Left kidney (tissue), 2 donors: ENCODE data around the gene THAP12. TPM values are rescaled to one million over a fixed set of nuclear protein-coding genes. Genes with fewer than 3 reads are reported as not detected.
A peak's percentile ranks its signal among the peaks of the same experiment; 100 is the strongest.

Experiments used
- DNase-seq: peaks from one replicate; pipeline ENCODE4 v3.0.0-alpha.2; 2013
- polyA plus RNA-seq: library from polyadenylated mRNA; unstranded; fragments of 120-200 nt; gene quantifications from one replicate; pipeline ENCODE4 v1.2.1, GENCODE V29; 2013; ENCODE audit not compliant: insufficient read length

Gene THAP12
- polyA plus RNA-seq, 1 donor, result 96.9 TPM

GRCh38 chr11:76380159-76380976, 564 bp downstream of the THAP12 start:
- DNase-seq, result peak; percentile 5

GRCh38 chr11:76379807-76380158, 1.1 kb downstream of the THAP12 start:
- no peak for DNase-seq

GRCh38 chr11:76376746-76377558, 4.0 kb downstream of the THAP12 start:
- no peak for DNase-seq

DNA sequence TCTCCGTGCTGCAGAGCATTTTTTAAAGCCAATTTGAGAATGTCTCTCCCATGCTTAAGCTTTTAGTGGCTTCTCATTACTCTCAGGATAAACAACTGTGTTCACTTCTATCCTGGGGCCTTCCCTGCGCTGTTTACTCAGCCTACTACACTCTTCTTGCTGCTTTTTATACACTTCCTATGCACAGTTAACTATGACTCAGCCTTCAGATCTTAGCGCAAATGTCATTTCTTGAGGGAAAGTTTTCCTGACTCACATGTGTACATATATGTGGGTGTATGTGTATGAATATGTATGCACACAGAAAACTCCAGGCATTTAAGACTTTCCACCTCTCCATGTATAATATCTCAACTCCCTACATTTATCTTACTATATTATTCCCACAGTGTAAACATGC, 9.8 kb downstream of the THAP12 start:
- DNase-seq, result no peak

GRCh38 chr11:76369406-76369805, 11.5 kb downstream of the THAP12 start:
- DNase-seq, result no peak

- no peak for DNase-seq
Measured at GRCh38 chr11:76368490-76368889, 12.4 kb downstream of the THAP12 start.

GRCh38 chr11:76365038-76365679, 15.8 kb downstream of the THAP12 start:
- no peak for DNase-seq

DNA sequence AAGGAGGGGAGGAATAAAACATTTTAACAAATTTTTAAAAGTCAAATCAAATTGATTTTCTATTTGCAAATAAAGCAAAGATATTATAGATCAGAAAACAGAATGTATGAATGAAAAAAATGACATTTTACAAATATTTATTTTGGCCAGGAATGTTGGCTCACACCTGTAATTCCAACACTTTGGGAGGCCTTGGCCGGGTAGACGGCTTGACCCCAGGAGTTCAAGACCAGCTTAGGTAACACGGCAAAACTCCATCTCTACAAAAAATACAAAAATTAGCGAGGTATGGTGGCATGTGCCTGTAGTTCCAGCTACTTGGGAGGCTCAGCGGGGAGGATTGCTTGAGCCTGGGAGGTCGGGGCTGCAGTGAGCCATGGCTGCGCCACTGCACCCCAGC, 18.2 kb downstream of the THAP12 start:
- no peak for DNase-seq

DNA sequence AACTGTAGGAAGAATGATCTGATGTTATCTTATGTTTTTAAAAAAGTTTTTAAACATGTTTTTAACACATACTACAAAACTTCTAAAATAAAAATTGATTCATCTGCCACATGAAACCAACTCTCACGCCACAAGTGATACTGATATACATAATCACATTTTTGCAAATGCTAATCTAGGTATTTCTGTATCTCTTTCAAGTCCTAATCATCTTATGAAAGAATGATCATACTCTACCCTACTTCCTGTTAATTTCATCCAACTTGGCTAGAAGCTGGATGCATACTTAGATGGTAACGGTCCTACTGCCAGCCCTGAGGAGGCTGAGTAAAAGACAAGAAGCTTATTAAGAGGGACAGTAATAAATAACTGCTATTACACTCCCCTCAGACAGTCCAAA, 19.2 kb downstream of the THAP12 start:
- DNase-seq, result no peak

DNA sequence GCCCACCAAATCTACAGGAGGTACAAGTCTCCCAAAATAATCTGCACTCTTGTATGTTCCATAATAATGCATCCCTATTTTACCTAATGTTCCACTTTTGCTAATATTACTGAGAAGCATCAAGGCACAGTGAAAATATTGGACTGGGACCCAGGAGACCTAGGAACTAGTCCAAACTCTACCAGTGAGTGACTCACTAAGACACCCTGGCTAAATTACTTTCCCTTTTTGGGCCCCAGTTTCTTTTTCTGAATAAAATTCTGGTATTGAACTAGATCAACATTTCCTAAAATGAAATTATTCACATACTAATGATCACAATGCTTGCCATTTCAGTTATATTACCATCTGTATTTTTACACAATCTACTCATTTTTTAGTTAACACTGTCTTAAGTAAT, 19.6 kb downstream of the THAP12 start:
- no peak for DNase-seq

- no peak for DNase-seq
Measured at GRCh38 chr11:76355172-76355571, 25.8 kb downstream of the THAP12 start.

DNA sequence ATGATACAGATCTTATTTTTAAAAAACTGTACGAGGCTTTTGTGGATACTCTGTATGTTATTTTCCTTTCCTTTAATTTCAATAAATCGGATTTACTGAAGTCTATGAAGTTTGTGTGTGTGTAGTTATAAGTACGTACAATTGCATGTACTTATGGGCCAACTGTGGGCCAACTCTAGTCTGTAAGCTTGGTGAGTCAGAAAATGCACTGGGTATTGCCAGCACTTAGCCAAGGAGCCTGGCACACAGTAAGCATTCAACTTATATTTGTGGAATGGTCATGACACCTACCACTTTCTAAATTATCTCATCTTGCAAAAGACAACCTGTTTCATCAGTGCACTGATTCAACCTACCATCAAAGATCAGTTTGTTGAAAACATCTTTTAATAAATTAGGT, 32.6 kb downstream of the THAP12 start:
- no peak for DNase-seq

GRCh38 chr11:76347466-76347865, 33.5 kb downstream of the THAP12 start:
- no peak for DNase-seq

DNA sequence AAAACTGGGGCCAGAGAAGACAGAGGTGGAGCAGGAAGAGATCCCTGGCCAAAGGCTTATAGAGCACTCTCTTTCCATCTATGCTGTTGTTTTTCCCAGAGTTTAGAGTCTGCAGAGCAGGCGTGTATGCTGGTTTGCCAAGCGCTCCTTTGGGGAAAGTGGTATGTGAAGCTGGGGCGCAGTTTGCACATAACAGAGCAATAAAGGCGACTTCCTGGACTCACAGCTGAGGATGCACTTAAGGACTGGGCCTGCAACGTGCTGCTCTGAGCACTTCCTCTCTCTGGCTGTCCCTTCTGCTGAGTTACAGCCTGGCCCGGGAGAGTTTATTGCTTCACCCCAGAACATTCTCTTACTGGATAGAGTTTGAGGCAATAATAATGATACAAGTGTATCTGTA, 41.7 kb downstream of the THAP12 start:
- DNase-seq, result no peak

DNA sequence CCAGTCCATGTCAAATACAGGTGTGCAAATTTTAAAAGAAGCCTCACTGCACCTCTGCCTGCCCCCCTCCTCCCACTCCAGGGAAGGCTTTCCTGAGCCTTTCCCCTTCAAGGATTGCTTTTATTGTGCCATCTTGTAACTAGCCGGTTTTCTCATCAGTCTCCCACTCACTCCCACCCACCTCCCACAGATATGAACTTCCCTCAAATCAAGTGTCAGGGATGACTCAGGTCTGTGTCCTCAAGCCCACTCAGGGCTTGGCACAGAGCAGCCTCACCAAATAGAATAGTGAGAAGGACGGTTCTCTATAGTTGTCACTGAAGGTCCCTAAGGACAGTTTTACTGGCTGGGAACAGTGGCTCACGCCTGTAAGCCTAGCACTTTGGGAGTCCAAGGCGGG, 43.0 kb downstream of the THAP12 start:
- no peak for DNase-seq

- DNase-seq, result no peak
Measured at GRCh38 chr11:76337469-76337868, 43.5 kb downstream of the THAP12 start.

- no peak for DNase-seq
Measured at GRCh38 chr11:76336597-76336996, 44.3 kb downstream of the THAP12 start.

DNA sequence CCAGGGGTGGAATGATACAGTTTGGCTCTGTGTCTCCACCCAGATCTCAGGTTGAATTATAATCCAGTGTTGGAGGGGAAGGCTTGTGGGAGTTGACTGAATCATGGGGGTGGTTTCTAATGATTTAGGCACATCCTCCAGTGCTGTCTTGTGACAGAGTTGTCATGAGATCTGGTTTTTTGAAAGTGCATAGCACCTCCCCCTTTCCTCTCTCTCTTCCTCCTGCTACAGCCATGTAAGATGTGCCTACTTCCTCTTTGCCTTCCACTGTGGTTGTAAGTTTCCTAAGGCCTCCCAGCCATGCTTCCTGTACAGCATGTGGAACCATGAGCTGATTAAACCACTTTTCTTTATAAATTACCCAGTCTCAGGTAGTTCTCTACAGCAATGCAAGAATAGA, 45.1 kb downstream of the THAP12 start:
- no peak for DNase-seq

DNA sequence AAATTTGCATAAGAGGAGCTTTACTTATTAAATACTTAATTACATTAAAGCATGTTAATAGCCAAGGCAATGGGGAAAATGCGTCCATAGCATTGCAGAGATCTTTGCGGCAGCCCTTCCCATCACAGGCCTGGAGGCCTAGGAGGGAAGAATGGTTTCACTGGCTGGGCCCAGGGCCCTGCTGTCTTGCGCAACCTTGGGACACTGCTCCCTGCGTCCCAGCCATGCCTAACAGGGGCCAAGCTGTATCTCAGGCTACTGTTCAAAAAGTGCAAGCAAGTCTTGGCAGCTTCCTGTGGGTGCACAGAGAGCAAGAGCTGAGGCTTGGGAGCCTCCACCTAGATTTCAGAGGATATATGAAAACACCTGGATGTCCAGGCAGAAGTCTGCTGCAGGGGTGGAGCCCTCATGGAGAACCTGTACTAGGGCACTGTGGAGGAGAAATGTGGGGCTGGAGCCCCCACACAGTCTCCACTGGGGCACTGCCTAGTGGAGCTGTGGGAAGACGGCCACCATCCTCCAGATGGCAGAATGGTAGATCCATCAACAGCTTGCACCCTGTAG, 46.0 kb downstream of the THAP12 start:
- no peak for DNase-seq

- DNase-seq, result no peak
Measured at GRCh38 chr11:76330651-76331050, 50.3 kb downstream of the THAP12 start.

DNA sequence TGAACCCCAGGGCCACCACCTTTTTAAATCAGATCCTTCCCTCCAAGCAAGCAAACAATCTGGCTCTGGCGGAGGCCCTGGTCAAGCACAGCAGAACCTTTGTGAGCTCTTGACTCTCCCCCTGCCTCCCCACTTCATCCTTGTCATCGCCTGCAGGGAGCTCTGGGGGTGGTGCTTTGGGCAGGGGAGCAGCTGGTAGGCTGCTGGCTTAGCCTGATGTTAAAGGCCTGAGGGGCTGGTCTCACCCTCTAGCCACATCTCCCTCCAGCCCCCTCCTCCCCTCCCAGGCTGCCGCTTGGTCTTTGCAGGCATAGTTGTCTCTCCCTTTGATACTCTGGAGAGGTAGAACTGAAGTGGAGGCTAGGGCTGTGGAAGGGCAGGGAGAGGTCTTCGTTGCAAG, 50.9 kb downstream of the THAP12 start:
- no peak for DNase-seq

GRCh38 chr11:76329084-76329648, 51.8 kb downstream of the THAP12 start:
- no peak for DNase-seq
